GM11168 (cell line): ENCODE results near the gene CCDC43.

ENCODE experiments used
- in situ Hi-C: fragments of 300-500 bp; cut with MboI; formaldehyde crosslinking; loops from one replicate; pipeline ENCODE4 v1.12.0; 2022; ENCODE audit warnings: low sequenced_read_pairs; ENCODE audit not compliant: unreplicated experiment

Gene CCDC43

DNA sequence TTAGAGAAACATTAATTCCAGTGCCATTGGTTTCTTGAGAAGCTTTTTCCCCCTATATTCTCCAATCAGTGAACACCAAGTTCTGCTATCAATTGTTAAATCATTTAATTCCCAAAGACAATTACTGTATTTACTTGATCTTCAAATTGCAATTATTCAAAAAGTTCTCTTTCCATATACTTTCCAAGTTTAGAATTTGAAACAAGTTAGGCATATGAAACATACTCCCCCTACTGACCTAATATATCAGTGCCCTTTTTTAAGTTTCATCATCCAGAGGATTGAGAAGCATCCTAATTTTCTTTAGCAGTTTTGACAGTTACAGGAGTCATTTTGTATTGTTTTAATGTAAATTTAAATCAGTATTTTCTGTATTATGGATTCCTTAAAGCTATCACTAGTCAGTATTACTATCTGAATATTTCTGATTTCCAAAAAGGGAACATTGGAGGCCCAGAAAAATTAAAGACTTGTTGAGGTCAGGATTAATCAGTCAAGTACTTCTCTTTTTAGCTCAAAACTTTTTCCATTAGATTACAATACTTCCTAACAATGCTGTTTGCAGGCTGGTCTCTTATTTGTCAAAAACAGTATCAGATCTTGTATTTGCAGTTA is 17.0 kb downstream of the CCDC43 start:
- in situ Hi-C loops = no loop called here

DNA sequence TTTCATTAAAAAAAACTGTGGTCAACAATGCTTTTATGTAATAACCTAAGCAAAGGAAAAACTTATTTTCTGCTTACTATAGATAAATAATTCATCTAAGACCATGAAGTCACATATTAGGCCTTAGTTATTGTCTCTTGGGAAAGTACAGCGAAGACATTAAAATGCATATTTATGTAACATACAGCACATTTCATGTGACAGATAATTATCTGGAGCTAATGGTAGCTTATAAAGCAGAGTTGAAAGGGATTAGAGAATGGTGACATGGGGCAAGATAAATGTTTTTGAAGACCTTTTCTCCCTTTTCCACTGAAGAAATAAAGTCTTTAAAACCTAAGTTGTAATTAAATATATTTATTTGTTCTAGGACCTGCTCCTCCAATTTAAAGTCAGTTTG is 23.6 kb downstream of the CCDC43 start:
- in situ Hi-C loops = loop anchor here (10.0 kb wide), 1 partner anchor 121 kb away; no protein-coding TSS in a partner anchor

DNA sequence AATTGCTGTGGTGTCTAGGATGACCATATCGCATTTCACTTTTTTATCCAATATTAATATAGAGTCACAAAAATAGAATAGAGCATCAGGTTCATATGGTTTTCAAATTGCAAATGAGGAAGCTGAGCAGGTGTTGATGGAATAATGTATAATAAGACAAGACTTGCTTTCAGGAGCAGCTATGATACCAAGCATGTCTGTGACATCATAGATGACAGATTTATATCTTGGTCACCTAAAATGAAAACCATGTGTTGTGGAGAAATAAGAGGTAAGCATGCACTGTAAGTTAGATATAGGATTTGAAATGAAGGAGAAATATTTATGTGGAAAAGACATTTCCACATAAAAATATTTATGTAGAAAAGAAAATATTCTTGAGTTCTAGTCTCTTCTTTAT is 24.7 kb downstream of the CCDC43 start:
- in situ Hi-C loops = loop anchor here (10.0 kb wide), 1 partner anchor 120 kb away; no protein-coding TSS in a partner anchor

DNA sequence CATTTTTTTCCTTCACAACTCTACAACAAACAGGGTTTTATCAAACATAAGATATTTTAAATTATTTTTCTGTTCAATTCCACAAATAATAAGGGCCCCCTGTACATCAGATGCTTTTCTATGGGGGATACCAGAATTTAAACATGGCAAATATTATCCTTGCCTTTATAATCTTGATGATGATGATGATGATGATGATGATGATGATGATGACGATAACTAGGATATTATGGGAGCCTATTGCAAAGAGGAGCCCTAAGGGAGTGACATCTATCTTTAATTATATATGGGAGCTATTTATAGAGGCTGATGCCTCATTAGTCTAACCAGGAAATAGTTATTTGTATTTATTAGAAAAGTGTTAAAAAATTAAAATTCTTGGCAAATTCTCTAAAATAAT is 26.5 kb downstream of the CCDC43 start:
- in situ Hi-C loops = loop anchor here (10.0 kb wide), 1 partner anchor 118 kb away; no protein-coding TSS in a partner anchor

DNA sequence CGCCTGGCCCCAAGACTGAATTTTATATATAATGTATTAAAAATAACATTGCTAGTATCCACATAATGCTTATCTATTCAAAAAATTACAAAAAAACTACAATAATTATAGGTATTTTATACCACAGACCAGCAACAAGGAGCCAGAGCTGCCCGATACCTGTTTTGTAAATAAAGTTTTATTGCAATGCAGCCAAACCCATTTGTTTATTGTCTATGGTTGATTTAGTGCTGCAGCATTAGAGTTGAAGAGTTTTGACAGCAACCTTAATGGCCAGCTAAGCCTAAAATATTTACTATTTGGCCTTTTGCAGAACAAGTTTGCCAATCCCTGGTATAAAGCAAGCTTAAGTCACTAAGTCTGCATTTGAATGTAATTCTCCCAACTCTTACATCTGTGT is 27.7 kb downstream of the CCDC43 start:
- in situ Hi-C loops = loop anchor here (10.0 kb wide), 1 partner anchor 117 kb away; no protein-coding TSS in a partner anchor

DNA sequence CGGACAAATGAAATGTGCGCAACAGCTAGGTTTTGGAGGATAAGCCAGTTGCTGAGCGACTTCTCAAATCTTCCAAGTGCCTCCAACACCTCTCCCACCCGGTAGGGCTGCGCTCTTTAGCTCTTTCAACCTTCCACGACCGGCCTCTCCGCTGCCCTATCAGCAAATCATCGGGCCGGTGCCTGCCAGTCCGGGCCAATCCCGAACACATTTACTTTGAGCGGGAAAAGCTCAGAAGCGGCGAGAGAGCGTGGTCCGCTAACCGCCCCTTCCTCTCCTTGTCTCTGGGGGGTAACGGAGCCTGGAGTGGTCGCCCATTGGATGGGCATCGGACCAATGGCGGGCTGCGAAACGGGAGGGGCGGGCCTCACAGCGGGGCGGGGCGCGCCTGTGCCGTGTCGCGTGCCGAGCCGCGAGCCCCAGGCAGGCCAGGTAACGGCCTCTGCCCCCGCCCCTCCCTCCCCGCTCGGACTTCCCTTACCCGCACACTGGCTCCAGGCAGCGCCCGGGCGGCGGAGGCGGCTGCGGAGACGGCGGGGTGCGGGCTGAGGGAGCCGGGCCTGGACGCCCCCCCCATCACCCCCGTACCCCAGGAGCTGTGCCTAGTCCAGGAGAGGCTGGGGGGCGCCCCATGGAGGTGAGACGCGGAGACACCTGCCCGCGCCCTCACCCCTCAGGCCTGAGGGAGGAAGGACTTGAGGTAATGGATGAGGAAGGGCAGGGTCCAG is 33.4 kb downstream of the CCDC43 start, which contains the start of gene MEIOC:
Gene MEIOC (plus strand): TSS at position 486 of the 728 bp plus-strand sequence. CDS start 146 bp downstream, at position 632.
- in situ Hi-C loops = no loop called here

DNA sequence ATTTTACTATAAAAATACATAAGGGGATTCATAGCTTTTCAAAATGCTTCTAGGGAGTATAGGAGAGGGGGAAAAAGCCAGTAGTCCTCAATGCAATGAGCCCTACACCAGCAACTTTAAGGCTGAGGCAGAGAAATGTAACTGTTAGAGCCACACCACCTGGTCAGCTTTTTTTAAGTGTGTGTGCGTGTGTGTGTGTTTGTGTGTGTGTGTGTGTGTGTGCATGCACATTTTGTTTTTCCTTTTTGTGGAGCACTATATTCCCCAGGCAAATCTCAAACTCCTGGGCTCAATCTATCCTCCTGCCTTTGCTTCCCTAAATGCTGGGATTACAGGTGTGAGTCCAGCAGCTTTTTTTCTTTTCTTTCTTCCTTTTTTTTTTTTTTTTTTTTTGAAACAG is 35.6 kb downstream of the CCDC43 start:
- in situ Hi-C loops = no loop called here

DNA sequence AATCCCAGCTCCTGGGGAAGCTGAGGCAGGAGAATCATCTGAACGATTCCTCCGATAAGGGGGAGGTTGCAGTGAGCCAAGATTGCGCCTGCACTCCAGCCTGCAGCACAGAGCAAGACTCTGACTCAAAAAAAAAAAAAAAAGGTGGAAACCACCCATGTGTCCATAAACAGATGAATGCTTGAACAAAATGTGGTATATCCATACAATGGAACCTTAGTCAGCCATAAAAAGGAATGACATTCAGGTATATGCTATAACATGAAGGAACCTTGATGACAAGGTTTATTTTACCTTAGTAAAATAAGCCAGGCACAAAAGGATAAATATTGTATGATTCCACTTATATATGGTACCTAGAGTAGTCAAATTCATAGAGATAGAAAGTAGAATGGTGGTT is 36.2 kb downstream of the CCDC43 start:
- in situ Hi-C loops = no loop called here

DNA sequence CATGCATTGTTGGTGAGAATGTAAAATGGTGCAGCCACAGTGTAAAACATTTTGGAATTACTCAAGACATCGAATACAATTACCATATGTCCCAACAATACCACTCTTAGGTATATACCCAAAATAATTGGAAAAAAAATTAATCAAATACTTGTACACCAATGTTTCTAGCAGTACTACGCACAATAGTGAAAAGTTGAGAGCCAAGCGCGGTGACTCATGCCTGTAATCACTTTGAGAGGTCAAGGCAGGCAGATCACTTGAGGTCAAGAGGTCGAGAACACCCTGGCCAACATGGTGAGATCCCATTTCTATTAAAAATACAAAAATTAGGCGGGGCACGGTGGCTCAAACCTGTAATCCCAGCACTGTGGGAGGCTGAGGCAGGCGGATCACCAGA is 36.8 kb downstream of the CCDC43 start:
- in situ Hi-C loops = no loop called here

DNA sequence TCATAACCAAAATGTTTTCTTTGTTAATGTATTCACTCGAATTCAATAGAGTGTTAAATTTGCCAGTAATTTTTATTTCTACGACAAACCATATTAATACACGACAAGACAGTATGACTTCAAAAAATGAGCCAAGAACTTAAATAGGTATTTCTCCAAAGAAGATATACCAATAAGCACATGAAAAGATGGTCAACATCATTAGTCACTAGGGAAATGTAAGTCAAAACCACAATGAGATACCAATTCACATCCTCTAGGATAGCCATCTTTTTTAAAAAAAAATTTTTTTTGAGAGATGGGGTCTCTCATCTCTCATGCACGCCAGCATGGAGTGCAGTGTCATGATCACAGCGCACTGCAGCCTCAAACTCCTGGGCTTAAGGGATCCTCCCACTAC is 38.3 kb downstream of the CCDC43 start:
- in situ Hi-C loops = no loop called here

DNA sequence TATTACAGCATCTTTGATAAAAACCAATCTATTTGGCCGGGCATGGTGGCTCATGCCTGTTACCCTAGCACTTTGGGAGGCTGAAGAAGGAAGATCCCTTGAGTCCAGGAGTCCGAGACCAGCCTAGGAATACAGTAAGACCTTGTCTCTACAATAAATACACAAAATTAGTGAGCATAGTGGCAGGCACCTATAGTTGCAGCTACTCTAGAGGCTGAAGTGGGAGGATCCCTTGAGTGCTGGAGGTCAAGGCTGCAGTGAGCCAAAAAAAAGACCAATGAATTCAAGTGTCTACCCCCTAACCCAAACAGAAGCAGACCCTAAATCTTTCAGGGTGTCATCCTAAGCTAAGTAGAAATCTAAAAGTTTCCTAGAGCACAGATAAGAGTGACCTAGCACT is 40.6 kb downstream of the CCDC43 start:
- in situ Hi-C loops = no loop called here

DNA sequence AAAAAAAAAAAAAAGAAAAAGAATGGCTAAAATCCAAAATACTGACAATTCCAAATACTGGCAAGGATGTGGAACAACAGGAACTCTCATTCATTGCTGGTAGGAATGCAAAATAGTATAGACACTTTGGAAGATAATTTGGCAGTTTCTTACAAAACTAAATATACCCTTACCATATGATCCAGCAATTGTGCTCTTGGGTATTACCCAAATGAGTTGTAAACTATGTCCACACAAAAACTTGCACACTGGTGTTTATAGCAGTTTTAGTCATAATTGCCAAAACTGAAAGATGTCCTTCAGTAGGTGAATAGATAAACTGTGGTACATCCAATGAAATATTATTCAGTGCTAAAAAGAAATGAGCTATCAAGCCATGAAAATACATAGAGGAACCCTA is 41.8 kb downstream of the CCDC43 start:
- in situ Hi-C loops = no loop called here

DNA sequence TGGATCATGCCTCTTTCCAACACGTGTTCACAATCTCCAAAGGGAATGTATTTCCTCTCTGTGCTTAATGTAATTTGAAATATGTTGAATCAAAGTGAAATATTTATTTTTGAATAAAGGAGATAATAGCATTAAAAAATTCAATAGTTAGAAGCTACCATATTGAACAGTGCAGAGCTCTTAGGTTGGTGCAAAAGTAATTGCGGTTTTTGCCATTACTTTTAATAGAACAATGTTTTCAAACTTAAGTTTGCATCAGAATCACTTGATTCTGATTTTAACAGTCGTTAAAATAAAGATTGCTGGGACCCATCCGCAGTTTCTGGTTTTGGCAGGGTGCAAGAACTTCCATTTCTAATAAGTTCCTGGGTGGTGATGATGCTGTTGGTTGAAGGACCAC is 43.3 kb downstream of the CCDC43 start:
- in situ Hi-C loops = no loop called here

DNA sequence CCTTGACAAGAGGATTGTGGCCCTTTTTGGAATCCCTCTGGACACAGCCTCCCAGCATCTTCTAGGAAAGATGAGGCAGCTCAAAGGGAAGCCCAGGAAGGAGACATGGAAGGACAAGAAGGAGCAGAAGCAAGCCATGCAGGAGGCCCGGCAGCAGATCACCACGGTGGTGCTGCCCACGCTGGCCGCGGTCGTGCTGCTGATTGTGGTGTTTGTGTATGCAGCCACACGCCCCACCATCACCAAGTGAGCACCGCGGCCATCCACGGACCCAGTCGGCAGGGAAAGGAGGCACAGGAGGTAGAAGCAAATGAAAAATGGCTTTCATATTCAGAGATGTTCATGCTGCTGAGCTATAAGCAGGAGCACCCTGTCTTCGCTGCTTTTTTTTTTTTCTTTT is 44.2 kb downstream of the CCDC43 start:
- in situ Hi-C loops = no loop called here

DNA sequence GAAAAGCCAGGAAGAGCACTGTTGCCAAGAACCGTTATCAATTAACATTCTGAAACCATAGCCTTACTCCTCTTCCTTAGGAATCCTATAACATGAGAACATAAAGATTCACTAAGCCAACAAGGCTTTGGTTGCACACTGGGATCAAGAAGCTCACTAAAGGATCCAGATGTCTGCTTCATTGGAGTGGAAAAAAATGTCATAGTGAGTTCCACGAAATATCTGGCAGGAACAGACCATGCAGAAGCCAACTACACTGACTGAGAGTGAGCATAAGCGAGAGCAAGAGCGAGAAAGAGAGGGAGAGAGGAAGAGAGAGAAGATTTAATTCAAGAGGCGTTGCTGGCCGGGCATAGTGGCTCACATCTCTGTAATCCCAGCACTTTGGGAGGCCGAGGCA is 46.7 kb downstream of the CCDC43 start:
- in situ Hi-C loops = no loop called here

DNA sequence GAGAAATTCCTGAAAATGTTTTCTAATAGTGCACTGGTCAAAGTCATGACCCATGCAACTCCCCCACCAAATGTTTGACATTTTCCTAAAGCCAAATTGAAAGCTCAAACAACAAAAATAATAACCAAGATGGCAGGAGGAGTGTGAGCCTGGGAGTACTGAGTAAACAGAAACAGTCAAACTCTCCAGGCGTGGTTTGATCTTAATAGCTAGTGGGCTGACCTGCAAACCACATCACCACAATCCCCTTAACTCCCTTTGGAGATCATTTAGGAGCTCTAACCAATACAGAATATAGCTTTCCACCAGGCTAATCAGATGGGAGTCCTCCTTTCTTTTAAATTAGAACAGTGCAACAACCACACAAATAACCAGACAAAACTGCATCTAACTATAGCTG is 52.5 kb downstream of the CCDC43 start:
- in situ Hi-C loops = loop anchor here (10.0 kb wide), 1 partner anchor 102 kb away; no protein-coding TSS in a partner anchor

DNA sequence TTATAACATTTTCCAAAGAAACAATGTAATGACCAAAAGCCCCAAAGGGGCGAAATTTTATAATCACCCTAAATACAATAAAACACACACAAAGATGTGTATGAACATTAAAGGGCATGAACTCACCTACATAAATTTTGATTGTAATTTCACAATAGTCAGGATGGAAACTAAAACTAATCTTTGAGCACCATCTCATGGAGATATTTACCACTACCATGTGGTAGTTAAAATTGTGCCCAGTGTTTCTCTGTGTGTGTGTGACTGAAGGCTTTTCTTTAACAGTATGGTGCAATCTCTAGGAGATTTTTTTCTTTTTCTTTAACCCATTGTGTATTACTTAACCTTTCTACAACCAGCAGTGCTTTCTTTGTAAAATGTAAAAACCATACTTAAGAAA is 53.0 kb downstream of the CCDC43 start:
- in situ Hi-C loops = loop anchor here (10.0 kb wide), 1 partner anchor 102 kb away; no protein-coding TSS in a partner anchor

DNA sequence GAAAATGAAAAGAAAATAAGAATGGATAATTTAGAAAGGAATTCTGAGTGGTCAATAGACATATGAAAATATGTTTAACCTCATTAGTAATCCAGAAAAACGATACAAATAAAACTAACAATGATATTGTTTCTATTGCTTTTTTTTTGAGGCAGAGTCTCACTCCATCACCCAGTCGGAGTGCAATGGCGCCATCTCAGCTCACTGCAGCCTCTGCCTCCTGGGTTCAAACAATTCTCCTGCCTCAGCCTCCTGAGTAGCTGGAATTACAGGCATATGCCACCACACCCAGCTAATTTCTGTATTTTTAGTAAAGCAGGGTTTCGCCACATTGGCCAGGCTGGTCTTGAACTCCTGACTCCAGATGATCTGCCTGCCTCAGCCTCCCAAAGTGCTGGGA is 55.2 kb downstream of the CCDC43 start:
- in situ Hi-C loops = loop anchor here (10.0 kb wide), 1 partner anchor 100 kb away; no protein-coding TSS in a partner anchor

DNA sequence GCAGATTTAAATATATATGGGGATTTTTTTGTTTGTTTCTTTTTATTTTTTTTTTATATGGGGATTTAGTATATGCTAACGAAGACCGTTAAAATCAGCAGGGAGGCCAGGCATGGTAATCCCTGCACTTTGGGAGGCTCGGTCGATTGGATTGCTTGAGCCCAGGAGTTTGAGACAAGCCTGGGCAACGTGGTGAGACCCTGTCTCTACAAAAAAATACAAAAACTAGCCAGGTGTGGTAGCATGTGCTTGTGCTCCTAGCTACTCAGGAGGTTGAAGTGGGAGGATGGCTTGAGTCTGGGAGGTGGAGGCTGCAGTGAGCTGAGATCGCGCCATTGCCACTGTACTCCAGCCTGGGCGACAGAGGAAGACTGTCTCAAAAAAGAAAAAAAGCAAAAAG is 55.6 kb downstream of the CCDC43 start:
- in situ Hi-C loops = loop anchor here (10.0 kb wide), 1 partner anchor 99 kb away; no protein-coding TSS in a partner anchor

DNA sequence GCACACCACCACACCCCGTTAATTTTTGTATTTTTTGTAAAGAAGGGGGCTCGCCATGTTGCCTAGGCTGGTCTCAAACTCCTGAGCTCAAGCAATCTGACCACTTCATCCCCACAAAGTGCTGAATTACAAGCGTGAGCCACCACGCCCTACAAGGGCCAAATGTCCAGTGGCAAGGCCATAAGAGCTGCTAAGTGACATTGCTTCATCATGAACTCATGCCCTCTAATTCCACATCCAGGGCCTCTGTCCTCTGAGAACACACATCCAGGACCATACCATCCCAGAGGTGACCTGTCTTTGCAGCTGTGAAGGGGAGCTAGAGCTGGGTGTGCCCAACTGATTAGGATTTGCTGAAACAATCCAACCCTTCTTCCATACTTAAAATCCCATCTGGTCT is 58.9 kb downstream of the CCDC43 start:
- in situ Hi-C loops = loop anchor here (10.0 kb wide), 1 partner anchor 96 kb away; no protein-coding TSS in a partner anchor

DNA sequence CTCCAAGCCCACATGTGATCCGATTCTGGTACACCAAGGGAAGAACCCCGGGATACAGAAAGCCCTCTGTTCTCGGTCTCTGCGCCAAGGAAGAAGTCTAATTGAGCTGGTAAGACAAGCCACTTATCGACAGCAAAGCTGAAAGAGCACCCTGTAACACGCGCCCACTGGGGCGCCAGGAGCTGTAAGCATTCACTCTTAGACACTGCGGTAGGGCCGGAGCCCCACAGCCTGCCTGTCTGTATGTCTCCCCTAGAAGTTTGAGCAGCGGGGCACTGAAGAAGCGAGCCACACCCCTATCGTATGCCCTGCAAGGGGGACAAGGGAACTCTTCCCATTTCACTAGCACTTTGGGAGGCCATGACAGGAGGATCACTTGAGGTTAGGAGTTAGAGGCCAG is 60.3 kb downstream of the CCDC43 start:
- in situ Hi-C loops = loop anchor here (10.0 kb wide), 1 partner anchor 75 kb away; the partner anchor contains the start of gene FZD2
